ENCODE data around the gene ZC3H13. TPM values are rescaled to one million over a fixed set of nuclear protein-coding genes. Genes with fewer than 3 reads are reported as not detected.

Gene ZC3H13
- total and polyA plus RNA-seq, 2 of the 8 experiments (the other 6 are each of a cell fraction or from before 2014, with no cell fraction given): 5.1 to 57.8 TPM

- H2BK12ac ChIP-seq (ENCODE audit: low read depth, low read length): no peak overlapping the region
- H3K79me2 ChIP-seq (ENCODE audit: control insufficient read depth in 1 of 2, insufficient read depth in 2 of 2, low read length in 2 of 2): no peaks in the 10 kb centered on the region
- 96% methylated on average over 3 of the region's 3 CpGs; no CpG with 5 or more reads in 1 of the 2 experiments for WGBS, 2 experiments (ENCODE audit: extremely low coverage in 1 of 2, insufficient coverage in 1 of 2, insufficient read length in 1 of 2, insufficient replicate concordance in 2 of 2, low coverage in 1 of 2, low lambda C conversion rate in 2 of 2, missing lambda C conversion rate in 1 of 2)
- no peak overlapping the region for H3K27ac ChIP-seq (ENCODE audit: low read depth, low read length)
- H2BK15ac ChIP-seq (ENCODE audit: low read length): no peak overlapping the region
- no peak overlapping the region for H3K4me2 ChIP-seq (ENCODE audit: insufficient read depth in 1 of 2, low read depth in 2 of 2, low read length in 2 of 2)
- TF ChIP-seq CREB1 (IDR thresholded peaks at IDR 0.05) (no peak), POLR2AphosphoS5 (IDR thresholded peaks at IDR 0.05; ENCODE audit: low read depth, low read length) (no peak), BCL11A (IDR thresholded peaks at IDR 0.05; ENCODE audit: low read depth in 2 of 2, low read length in 2 of 2) (no peak), SP2 (IDR thresholded peaks at IDR 0.05; ENCODE audit: low read length) (no peak), USF2 (IDR thresholded peaks at IDR 0.05; ENCODE audit: low read length) (no peak), CTCF (IDR thresholded peaks at IDR 0.05; ENCODE audit: control extremely low read depth in 1 of 3, insufficient read depth in 1 of 3, low read depth in 1 of 3, low read length in 3 of 3) (no peak), KDM4A (IDR thresholded peaks at IDR 0.05; ENCODE audit: low read depth, low read length, severe bottlenecking) (no peak), MAFK (IDR thresholded peaks at IDR 0.05; ENCODE audit: low read depth, low read length) (no peak), FOSL1 (IDR thresholded peaks at IDR 0.05; ENCODE audit: insufficient read depth, low read depth, low read length) (no peak)
- H2BK5ac ChIP-seq (ENCODE audit: low read depth, low read length): no peak overlapping the region
- DNase-seq (ENCODE audit: low read depth in 1 of 2, low spot score in 2 of 2): no peak
- no peak overlapping the region for H3K18ac ChIP-seq (ENCODE audit: extremely low read depth, low read length)
- H2BK20ac ChIP-seq (ENCODE audit: low read length): no peak overlapping the region
- no peaks in the 10 kb centered on the region for H3K27me3 ChIP-seq (replicated peaks in 1 of 4; ENCODE audit: control insufficient read depth in 3 of 4, extremely low read depth in 1 of 4, insufficient read depth in 3 of 4, low read length in 3 of 4)
- no peak overlapping the region for H4K8ac ChIP-seq (ENCODE audit: extremely low read depth, insufficient read depth, low read length)
- H3K14ac ChIP-seq (ENCODE audit: insufficient read length): no peak overlapping the region
- H2BK120ac ChIP-seq (replicated peaks; ENCODE audit: low read depth, low read length): no peak overlapping the region
- CTCF ChIA-PET (ENCODE audit: partially characterized antibody): interaction anchor here (0.8 to 2.2 kb wide), 4 partner anchors 10 to 63 kb away, joined by 3 to 6 read pairs (median 4); no protein-coding TSS in a partner anchor
- POLR2A ChIA-PET (ENCODE audit: partially characterized antibody): no interaction called here
- H2AK5ac ChIP-seq (ENCODE audit: low read depth, low read length): no peak overlapping the region
- H3K4me1 ChIP-seq (replicated peaks in 1 of 4; ENCODE audit: control insufficient read depth in 3 of 4, insufficient read depth in 4 of 4, low read length in 3 of 4): peaks cover 0 to 3% (median 1%) of the 10 kb centered on the region in 4 experiments; a peak in 1 of 7 replicates
- no peaks in the 10 kb centered on the region for H3K36me3 ChIP-seq (ENCODE audit: control insufficient read depth in 2 of 4, insufficient read depth in 4 of 4, low read length in 3 of 4)
- FAIRE-seq: no peak
- H3K23me2 ChIP-seq (ENCODE audit: low read depth, low read length): no peaks in the 10 kb centered on the region
- no peaks in the 10 kb centered on the region for H4K20me1 ChIP-seq (replicated peaks in 1 of 2; ENCODE audit: control insufficient read depth in 1 of 2, insufficient read depth in 2 of 2, low read length in 2 of 2)
- H3K56ac ChIP-seq (replicated peaks; ENCODE audit: insufficient read length, low read depth, low read length): no peak overlapping the region
- no peak overlapping the region for H3K4ac ChIP-seq (replicated peaks; ENCODE audit: insufficient read length, low read depth, low read length)
- no peak overlapping the region for H4K91ac ChIP-seq (replicated peaks; ENCODE audit: insufficient read length, low read length)
- no peak overlapping the region for H4K5ac ChIP-seq (ENCODE audit: insufficient read length, low read depth, low read length)
- no peak overlapping the region for H3K9ac ChIP-seq (replicated peaks in 1 of 4; ENCODE audit: extremely low read depth in 1 of 4, low read depth in 3 of 4, low read length in 3 of 4)
- no peaks in the 10 kb centered on the region for H3K9me3 ChIP-seq (ENCODE audit: insufficient read depth in 2 of 2, low read depth in 1 of 2, low read length in 1 of 2)
- no peaks in the 10 kb centered on the region for H3K79me1 ChIP-seq (ENCODE audit: low read depth, low read length)
- no peak overlapping the region for H2AFZ ChIP-seq (ENCODE audit: low read length)
- no peak overlapping the region for H3K4me3 ChIP-seq (ENCODE audit: extremely low read depth in 1 of 4, insufficient read depth in 2 of 4, low read depth in 3 of 4, low read length in 4 of 4)
- no peak overlapping the region for H3K23ac ChIP-seq (ENCODE audit: insufficient read length)
These were observed 125.8 kb downstream of the ZC3H13 start for GRCh38 chr13:45926741-45927140.

Data from H1 (cell line).